B cell (primary cell): ENCODE data around the gene LHCGR. TPM values are rescaled to one million over a fixed set of nuclear protein-coding genes. Genes with fewer than 3 reads are reported as not detected.

Source experiments
- ATAC-seq: fragments of 200-7000 bp; cut with Tn5 transposase; one replicate; pipeline ENCODE4 v1.10.0; 2021; ENCODE audit warnings: low read depth, mild to moderate bottlenecking, moderate number of reproducible peaks, moderate library complexity
- CTCF ChIA-PET: fragments of 350-600 bp; sonication (Branson Sonifier 250); formaldehyde crosslinking; loops from one replicate; lab custom pipeline; 2021; ENCODE audit warnings: antibody characterized with exemption, inconsistent platforms; lab: Charles Lee
- POLR2A ChIA-PET: fragments of 350-600 bp; sonication (Branson Sonifier 250); formaldehyde crosslinking; loops from one replicate; lab custom pipeline; 2021; ENCODE audit warnings: antibody characterized with exemption; lab: Charles Lee
- DNase-seq: peaks from one replicate; pipeline ENCODE4 v3.0.0; 2013
- H2AFZ ChIP-seq: 2 replicates; pipeline ENCODE4 v1.6.1; 2012; ENCODE audit warnings: mild to moderate bottlenecking, low read depth, low read length; ENCODE audit not compliant: insufficient read depth, poor library complexity, severe bottlenecking
- H3K27ac ChIP-seq, 2 donors: 1 replicate in 1 of 2; 2 replicates in 1 of 2; pipeline ENCODE4 v1.5.1; 2012 to 2013; ENCODE audit warnings: low read length in 2 of 2, mild to moderate bottlenecking in 2 of 2, moderate library complexity in 1 of 2
- H3K27me3 ChIP-seq, 4 experiments: fragments of 200-600 bp in 1 of 4; sonication (generic) in 1 of 4; replicated peaks in 1 of 4; 1 replicate in 2 of 4; 2 replicates in 2 of 4; pipeline versions ENCODE4 v1.6.1 to v1.7.0; 2013 to 2016; ENCODE audit warnings: low read length in 3 of 4, mild to moderate bottlenecking in 2 of 4, mixed read lengths in 1 of 4, moderate library complexity in 1 of 4; ENCODE audit not compliant: insufficient read depth in 4 of 4, control insufficient read depth in 3 of 4; ENCODE audit errors: control extremely low read depth in 1 of 4
- H3K36me3 ChIP-seq, 2 experiments: replicated peaks in 1 of 2; 1 replicate in 1 of 2; 2 replicates in 1 of 2; pipeline versions ENCODE4 v1.6.1 to v1.7.1; 2013; ENCODE audit warnings: low read length in 1 of 2; ENCODE audit not compliant: insufficient read depth in 2 of 2, control insufficient read depth in 1 of 2; ENCODE audit errors: control extremely low read depth in 1 of 2, extremely low read depth in 1 of 2
- H3K4me1 ChIP-seq, 2 donors: fragments of 200-600 bp in 1 of 2; sonication (generic) in 1 of 2; 1 replicate in 1 of 2; 2 replicates in 1 of 2; pipeline versions ENCODE4 v1.5.1 to v1.6.1; 2013 to 2017; ENCODE audit warnings: low read length in 2 of 2; ENCODE audit not compliant: control insufficient read depth in 2 of 2, insufficient read depth in 2 of 2
- H3K4me2 ChIP-seq: replicated peaks from 2 replicates; pipeline ENCODE3; 2012; ENCODE audit warnings: mild to moderate bottlenecking, low read depth, low read length; ENCODE audit not compliant: poor library complexity, severe bottlenecking
- H3K4me3 ChIP-seq, 5 experiments: fragments of 200-600 bp in 1 of 5; sonication (generic) in 1 of 5; 1 replicate in 3 of 5; 2 replicates in 2 of 5; pipeline versions ENCODE4 v1.5.1 to v1.7.0; 2011 to 2016; ENCODE audit warnings: low read length in 4 of 5, mild to moderate bottlenecking in 4 of 5, low read depth in 2 of 5, control low read depth in 1 of 5, moderate library complexity in 1 of 5; ENCODE audit not compliant: insufficient read depth in 1 of 5; ENCODE audit errors: control extremely low read depth in 1 of 5, extremely low read depth in 1 of 5
- H3K79me2 ChIP-seq: fragments of 200-600 bp; sonication (generic); one replicate; pipeline ENCODE4 v1.6.0; 2016; ENCODE audit warnings: low read length; ENCODE audit not compliant: control insufficient read depth, insufficient read depth
- H3K9ac ChIP-seq: fragments of 200-600 bp; sonication (generic); 2 replicates; pipeline ENCODE4 v1.6.1; 2017; ENCODE audit warnings: mild to moderate bottlenecking, low read length, moderate library complexity
- H3K9me3 ChIP-seq, 3 donors: one replicate each; pipeline versions ENCODE4 v1.6.1 to v1.7.1; 2013; ENCODE audit warnings: low read length in 2 of 3; ENCODE audit not compliant: control insufficient read depth in 2 of 3, insufficient read depth in 1 of 3; ENCODE audit errors: control extremely low read depth in 1 of 3
- H4K20me1 ChIP-seq: 2 replicates; pipeline ENCODE4 v1.6.0; 2012; ENCODE audit warnings: mild to moderate bottlenecking, low read length; ENCODE audit not compliant: insufficient read depth, control insufficient read depth, poor library complexity, severe bottlenecking
- H3K27ac Mint-ChIP-seq: one replicate; pipeline ENCODE4 v1.8.0; 2021; ENCODE audit warnings: mixed read lengths
- H3K27me3 Mint-ChIP-seq: one replicate; pipeline ENCODE4 v1.8.0; 2021; ENCODE audit warnings: mixed read lengths
- H3K4me1 Mint-ChIP-seq: one replicate; pipeline ENCODE4 v1.8.0; 2021; ENCODE audit warnings: mixed read lengths
- H3K4me3 Mint-ChIP-seq: one replicate; pipeline ENCODE4 v1.8.0; 2021; ENCODE audit warnings: mixed read lengths
- H3K9me3 Mint-ChIP-seq: one replicate; pipeline ENCODE4 v1.8.0; 2022; ENCODE audit warnings: mixed read lengths; ENCODE audit not compliant: insufficient read depth
- EZH2 ChIP-seq: IDR thresholded peaks from 2 replicates; pipeline ENCODE4 v1.6.1; 2012; ENCODE audit warnings: borderline replicate concordance, low read depth, mild to moderate bottlenecking, moderate library complexity, low read length; ENCODE audit not compliant: insufficient read depth, poor library complexity, severe bottlenecking
- WGBS: methylation state at CpG from one replicate; pipeline ENCODE4 v1.1.5; 2013; ENCODE audit warnings: missing lambda C conversion rate; ENCODE audit not compliant: insufficient coverage; 5-methylcytosine and 5-hydroxymethylcytosine counted together
- intact Hi-C: fragments of 100-400 bp; cut with micrococcal nuclease; formaldehyde crosslinking; loops from one replicate; pipeline ENCODE4 v1.10.0; 2022
- polyA plus RNA-seq: library from polyadenylated mRNA; depleted of rRNA; stranded (reverse); fragments of >200 nt; gene quantifications from 2 replicates; pipeline ENCODE4 v1.2.3, GENCODE V29; 2012
- total RNA-seq, 2 donors: library from RNA; stranded (reverse); fragments of 120-200 nt in 1 of 2; gene quantifications; 1 replicate in 1 of 2; 2 replicates in 1 of 2; pipeline versions ENCODE4 v1.2.3 to v1.2.4, GENCODE V29; 2013 to 2022
- TF ChIP-seq, protein P1 (sequence below): fragments of 200-600 bp; IDR thresholded peaks from one replicate; pipeline ENCODE4 v1.8.0; 2022; ENCODE audit warnings: antibody characterized with exemption, mild to moderate bottlenecking

LHCGR gene
- total and polyA plus RNA-seq, 2 donors (not counting 1 experiment from before 2014, with no cell fraction given) = not detected

GRCh38 chr2:48699348-48699930 lies 56.1 kb downstream of the LHCGR start:
- DNase-seq = no peak
- no peak overlapping the region for H3K4me2 ChIP-seq
- H3K4me3 ChIP-seq = no peak overlapping the region
- Mint-ChIP-seq H3K27me3 (peaks cover 5% of the 10 kb centered on the region), H3K4me3 (no peak overlapping the region), H3K27ac (no peak overlapping the region), H3K4me1 (no peaks in the 10 kb centered on the region), H3K9me3 (peaks cover 5% of the 10 kb centered on the region)
- CTCF ChIA-PET = no interaction called here
- H3K79me2 ChIP-seq = no peaks in the 10 kb centered on the region
- POLR2A ChIA-PET = no interaction called here
- no peaks in the 10 kb centered on the region for H3K9me3 ChIP-seq
- intact Hi-C loops = no loop called here
- ATAC-seq = no peak
- H2AFZ ChIP-seq = no peak overlapping the region
- H3K27me3 ChIP-seq = no peaks in the 10 kb centered on the region
- H3K4me1 ChIP-seq = no peaks in the 10 kb centered on the region
- WGBS = 100% methylated on average over 2 of the region's 2 CpGs
- no peaks in the 10 kb centered on the region for H4K20me1 ChIP-seq
- no peak overlapping the region for H3K9ac ChIP-seq
- no peak overlapping the region for H3K27ac ChIP-seq
- no peaks in the 10 kb centered on the region for H3K36me3 ChIP-seq
- no peak for TF ChIP-seq EZH2
- TF ChIP-seq, protein P1, sequence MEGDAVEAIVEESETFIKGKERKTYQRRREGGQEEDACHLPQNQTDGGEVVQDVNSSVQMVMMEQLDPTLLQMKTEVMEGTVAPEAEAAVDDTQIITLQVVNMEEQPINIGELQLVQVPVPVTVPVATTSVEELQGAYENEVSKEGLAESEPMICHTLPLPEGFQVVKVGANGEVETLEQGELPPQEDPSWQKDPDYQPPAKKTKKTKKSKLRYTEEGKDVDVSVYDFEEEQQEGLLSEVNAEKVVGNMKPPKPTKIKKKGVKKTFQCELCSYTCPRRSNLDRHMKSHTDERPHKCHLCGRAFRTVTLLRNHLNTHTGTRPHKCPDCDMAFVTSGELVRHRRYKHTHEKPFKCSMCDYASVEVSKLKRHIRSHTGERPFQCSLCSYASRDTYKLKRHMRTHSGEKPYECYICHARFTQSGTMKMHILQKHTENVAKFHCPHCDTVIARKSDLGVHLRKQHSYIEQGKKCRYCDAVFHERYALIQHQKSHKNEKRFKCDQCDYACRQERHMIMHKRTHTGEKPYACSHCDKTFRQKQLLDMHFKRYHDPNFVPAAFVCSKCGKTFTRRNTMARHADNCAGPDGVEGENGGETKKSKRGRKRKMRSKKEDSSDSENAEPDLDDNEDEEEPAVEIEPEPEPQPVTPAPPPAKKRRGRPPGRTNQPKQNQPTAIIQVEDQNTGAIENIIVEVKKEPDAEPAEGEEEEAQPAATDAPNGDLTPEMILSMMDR = no peak

- TF ChIP-seq, protein P1 = no peak
- TF ChIP-seq EZH2 = no peak
- H3K4me1 ChIP-seq = no peaks in the 10 kb centered on the region
- no peak overlapping the region for H2AFZ ChIP-seq
- H3K36me3 ChIP-seq = no peaks in the 10 kb centered on the region
- Mint-ChIP-seq H3K4me1 (no peaks in the 10 kb centered on the region), H3K9me3 (no peaks in the 10 kb centered on the region), H3K27ac (no peak overlapping the region), H3K4me3 (no peak overlapping the region), H3K27me3 (peaks cover 9% of the 10 kb centered on the region)
- H3K27ac ChIP-seq = no peak overlapping the region
- no peak overlapping the region for H3K9ac ChIP-seq
- no peaks in the 10 kb centered on the region for H3K9me3 ChIP-seq
- DNase-seq (no peak), ATAC-seq (no peak)
- H3K4me2 ChIP-seq = no peak overlapping the region
- no peaks in the 10 kb centered on the region for H4K20me1 ChIP-seq
- POLR2A ChIA-PET = no interaction called here
- CTCF ChIA-PET = no interaction called here
- no peaks in the 10 kb centered on the region for H3K79me2 ChIP-seq
- no peak overlapping the region for H3K4me3 ChIP-seq
- H3K27me3 ChIP-seq = peaks cover 0 to 2% (median 0%) of the 10 kb centered on the region in 4 experiments
- WGBS = 88% methylated on average over 1 of the region's 1 CpG
- intact Hi-C loops = no loop called here
Measured at GRCh38 chr2:48696881-48697280, 58.6 kb downstream of the LHCGR start.
